GM13976 (cell line): Measurements from ENCODE around the gene DLD.

Experiments
- DNase-seq: peaks from one replicate; pipeline ENCODE4 v3.0.0; 2012; ENCODE audit warnings: low spot score
- CTCF ChIP-seq: IDR thresholded peaks from 2 replicates; pipeline ENCODE4 v1.5.1; 2012; ENCODE audit warnings: borderline replicate concordance, mild to moderate bottlenecking; ENCODE audit not compliant: insufficient read depth; ENCODE audit errors: extremely low read depth, missing control alignments, control extremely low read depth
- in situ Hi-C: fragments of 300-500 bp; cut with MboI; formaldehyde crosslinking; loops from one replicate; pipeline ENCODE4 v1.12.0; 2022; ENCODE audit warnings: low sequenced_read_pairs, mixed read lengths, inconsistent platforms; ENCODE audit not compliant: unreplicated experiment

DLD gene

DNA sequence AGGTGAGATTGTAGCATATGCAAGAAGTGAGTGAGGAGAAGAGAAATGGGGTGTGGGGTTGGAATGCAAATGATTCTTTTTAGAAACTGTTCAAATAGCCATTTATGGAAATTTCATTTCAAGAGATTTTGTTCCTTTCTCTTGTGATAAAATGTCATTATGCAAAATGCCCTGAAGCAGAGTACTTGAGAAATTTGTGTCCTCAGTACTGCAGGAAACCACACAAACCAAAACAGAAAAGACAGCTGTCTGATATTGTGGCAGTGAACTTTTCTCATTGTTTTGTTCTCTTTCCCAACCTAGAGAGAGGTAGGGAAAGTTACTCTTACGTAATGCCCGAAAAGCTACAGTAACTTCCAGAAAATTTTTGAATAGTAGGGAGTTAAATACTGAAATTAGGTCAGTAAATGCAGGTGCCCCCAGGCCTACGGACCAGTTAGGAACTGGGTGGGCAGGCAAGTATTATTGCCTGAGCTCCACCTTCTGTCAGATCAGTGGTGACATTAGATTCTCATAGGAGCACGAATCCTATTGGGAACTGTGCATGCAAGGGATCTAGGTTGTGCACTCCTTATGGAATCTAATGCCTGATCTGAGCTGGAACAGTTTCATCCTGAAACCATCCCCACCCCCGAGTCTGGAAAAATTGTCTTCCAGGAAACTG, 34.0 kb downstream of the DLD start:
- no peak for TF ChIP-seq CTCF
- in situ Hi-C loops: no loop called here
- no peak for DNase-seq

DNA sequence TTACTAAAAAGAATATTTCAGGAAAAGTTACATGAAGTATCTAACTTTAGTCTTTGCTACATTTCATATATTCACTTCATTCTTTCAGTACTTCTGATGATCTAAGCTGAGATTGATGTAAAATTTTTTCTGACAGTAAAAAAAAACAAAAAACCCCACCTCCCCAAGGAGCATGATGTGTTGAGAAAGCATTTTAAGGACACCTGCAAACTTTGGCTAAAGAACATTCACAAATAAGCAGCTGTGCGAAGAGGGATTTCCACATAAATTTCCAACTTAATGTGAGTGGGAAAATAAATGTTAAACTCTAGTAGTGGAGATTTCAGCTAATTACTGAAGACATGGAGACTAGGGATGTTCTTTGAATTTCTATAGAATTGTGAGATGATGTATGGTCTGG, 35.5 kb downstream of the DLD start:
- no peak for DNase-seq
- no peak for TF ChIP-seq CTCF
- in situ Hi-C loops: no loop called here

DNA sequence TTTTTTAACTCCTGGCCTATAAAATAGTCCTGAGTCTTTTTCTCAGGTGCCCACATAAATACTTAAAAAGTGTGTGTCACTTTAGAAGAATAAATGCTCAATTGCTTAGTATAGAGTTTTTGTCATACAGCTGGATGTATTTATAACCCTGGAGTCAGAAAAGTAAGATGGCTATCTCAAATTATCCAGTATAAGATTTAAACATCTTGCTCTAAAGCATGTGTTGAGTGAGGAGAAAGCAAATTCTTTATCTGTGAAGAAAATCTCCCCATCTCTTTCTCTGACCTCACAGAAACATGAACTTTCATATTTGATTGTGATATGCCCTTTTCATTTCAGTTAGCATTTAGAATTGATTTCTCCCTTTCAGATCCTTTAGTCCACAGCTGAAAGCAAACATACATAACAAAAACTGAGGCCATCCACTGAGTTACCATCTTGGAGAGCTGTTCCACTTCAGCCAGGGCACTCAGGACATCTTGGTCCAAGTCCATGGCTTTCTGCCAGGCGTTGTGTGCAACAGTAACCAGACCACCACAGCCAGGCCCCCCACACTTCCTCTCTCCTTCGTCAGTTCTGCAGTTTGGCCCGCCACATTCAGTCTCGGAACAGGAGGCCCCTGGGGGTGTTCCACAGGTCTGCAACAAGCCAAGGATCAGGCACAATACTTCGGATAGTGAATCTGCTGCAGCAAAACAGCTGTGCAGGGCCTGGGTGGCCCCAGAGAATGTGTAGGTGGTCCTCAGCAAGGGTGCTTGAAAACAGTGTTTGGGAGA, 40.9 kb downstream of the DLD start:
- in situ Hi-C loops: no loop called here
- DNase-seq: no peak
- no peak for TF ChIP-seq CTCF

DNA sequence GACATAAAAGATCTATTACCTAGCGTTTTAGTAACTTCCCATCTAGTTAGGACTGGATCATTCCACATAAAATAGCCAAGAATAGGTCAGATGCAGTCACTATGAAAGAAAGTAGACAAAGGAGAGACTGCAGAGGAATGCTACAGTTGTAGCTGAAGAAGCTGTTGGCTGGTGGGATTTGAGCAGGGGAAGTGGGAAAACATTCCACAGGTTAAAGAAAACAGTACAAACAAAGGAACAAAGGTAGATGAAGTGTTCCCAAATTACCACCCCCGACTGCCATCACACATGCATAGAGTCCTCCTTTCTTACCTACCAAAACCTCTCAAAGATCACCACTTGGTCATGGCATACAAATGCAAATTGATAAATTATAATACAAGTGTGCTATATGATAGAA, 41.8 kb downstream of the DLD start:
- DNase-seq: no peak
- TF ChIP-seq CTCF: no peak
- in situ Hi-C loops: no loop called here

GRCh38 chr7:107933386-107934013, 42.5 kb downstream of the DLD start:
- in situ Hi-C loops: no loop called here
- no peak for TF ChIP-seq CTCF
- DNase-seq: no peak

GRCh38 chr7:107934991-107935770, 44.2 kb downstream of the DLD start:
- in situ Hi-C loops: no loop called here
- no peak for TF ChIP-seq CTCF
- no peak for DNase-seq
